ENCODE measurements around the gene CTRL.

- TF ChIP-seq POLR2A (IDR thresholded peaks at IDR 0.05) (no peak), POLR2AphosphoS5 (IDR thresholded peaks at IDR 0.05) (no peak)
- TF ChIP-seq, protein P1, sequence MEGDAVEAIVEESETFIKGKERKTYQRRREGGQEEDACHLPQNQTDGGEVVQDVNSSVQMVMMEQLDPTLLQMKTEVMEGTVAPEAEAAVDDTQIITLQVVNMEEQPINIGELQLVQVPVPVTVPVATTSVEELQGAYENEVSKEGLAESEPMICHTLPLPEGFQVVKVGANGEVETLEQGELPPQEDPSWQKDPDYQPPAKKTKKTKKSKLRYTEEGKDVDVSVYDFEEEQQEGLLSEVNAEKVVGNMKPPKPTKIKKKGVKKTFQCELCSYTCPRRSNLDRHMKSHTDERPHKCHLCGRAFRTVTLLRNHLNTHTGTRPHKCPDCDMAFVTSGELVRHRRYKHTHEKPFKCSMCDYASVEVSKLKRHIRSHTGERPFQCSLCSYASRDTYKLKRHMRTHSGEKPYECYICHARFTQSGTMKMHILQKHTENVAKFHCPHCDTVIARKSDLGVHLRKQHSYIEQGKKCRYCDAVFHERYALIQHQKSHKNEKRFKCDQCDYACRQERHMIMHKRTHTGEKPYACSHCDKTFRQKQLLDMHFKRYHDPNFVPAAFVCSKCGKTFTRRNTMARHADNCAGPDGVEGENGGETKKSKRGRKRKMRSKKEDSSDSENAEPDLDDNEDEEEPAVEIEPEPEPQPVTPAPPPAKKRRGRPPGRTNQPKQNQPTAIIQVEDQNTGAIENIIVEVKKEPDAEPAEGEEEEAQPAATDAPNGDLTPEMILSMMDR (IDR thresholded peaks at IDR 0.05) = no peak
These were observed 37.8 kb downstream of the CTRL start for GRCh38 chr16:67893743-67894399.

Measured in prostate gland (tissue), 2 donors.